RWPE2 (cell line): Measurements from ENCODE around the gene MYO10.

Experiments
- ATAC-seq: fragments of 200-7000 bp; cut with Tn5 transposase; 3 replicates; pipeline ENCODE4 v1.9.1; 2021; ENCODE audit warnings: low read depth
- DNase-seq: peaks from one replicate; pipeline ENCODE4 v3.0.0-alpha.2; 2020; ENCODE audit warnings: low spot score
- H3K27ac ChIP-seq: fragments of 450-650 bp; 2 replicates; pipeline ENCODE4 v1.5.1; 2017; ENCODE audit warnings: mild to moderate bottlenecking; ENCODE audit not compliant: poor library complexity, severe bottlenecking
- H3K27me3 ChIP-seq: fragments of 250-450 bp; sonication (Bioruptor Pico); 2 replicates; pipeline ENCODE4 v1.5.1; 2021; ENCODE audit warnings: mild to moderate bottlenecking, moderate library complexity; ENCODE audit not compliant: insufficient read depth, poor library complexity, severe bottlenecking
- H3K36me3 ChIP-seq: fragments of 250-450 bp; sonication (Bioruptor Pico); 2 replicates; pipeline ENCODE4 v1.5.1; 2020; ENCODE audit warnings: low read depth, mild to moderate bottlenecking, moderate library complexity
- H3K4me1 ChIP-seq: fragments of 250-450 bp; sonication (Bioruptor Pico); 2 replicates; pipeline ENCODE4 v1.5.1; 2021; ENCODE audit warnings: mild to moderate bottlenecking, moderate library complexity; ENCODE audit not compliant: insufficient read depth, poor library complexity, severe bottlenecking
- H3K4me3 ChIP-seq: fragments of 250-450 bp; sonication (Bioruptor Pico); 2 replicates; pipeline ENCODE4 v1.5.1; 2021; ENCODE audit warnings: mild to moderate bottlenecking, moderate library complexity; ENCODE audit not compliant: severe bottlenecking
- H3K9me3 ChIP-seq: fragments of 250-450 bp; sonication (Bioruptor Pico); 2 replicates; pipeline ENCODE4 v1.5.1; 2021; ENCODE audit warnings: mild to moderate bottlenecking, moderate library complexity; ENCODE audit not compliant: severe bottlenecking
- TF ChIP-seq, protein P1 (sequence below): fragments of 450-650 bp; IDR thresholded peaks from one replicate; pipeline ENCODE4 v1.5.1; 2017; ENCODE audit warnings: mild to moderate bottlenecking, moderate library complexity; ENCODE audit not compliant: poor library complexity, severe bottlenecking

MYO10 gene

GRCh38 chr5:16799796-16800195, 136.3 kb downstream of the MYO10 start:
- H3K36me3 ChIP-seq = no peaks in the 10 kb centered on the region
- H3K4me3 ChIP-seq = no peak overlapping the region
- ATAC-seq (no peak), DNase-seq (no peak)
- peaks cover 12% of the 10 kb centered on the region for H3K4me1 ChIP-seq
- no peaks in the 10 kb centered on the region for H3K9me3 ChIP-seq
- H3K27ac ChIP-seq = no peak overlapping the region
- TF ChIP-seq, protein P1, sequence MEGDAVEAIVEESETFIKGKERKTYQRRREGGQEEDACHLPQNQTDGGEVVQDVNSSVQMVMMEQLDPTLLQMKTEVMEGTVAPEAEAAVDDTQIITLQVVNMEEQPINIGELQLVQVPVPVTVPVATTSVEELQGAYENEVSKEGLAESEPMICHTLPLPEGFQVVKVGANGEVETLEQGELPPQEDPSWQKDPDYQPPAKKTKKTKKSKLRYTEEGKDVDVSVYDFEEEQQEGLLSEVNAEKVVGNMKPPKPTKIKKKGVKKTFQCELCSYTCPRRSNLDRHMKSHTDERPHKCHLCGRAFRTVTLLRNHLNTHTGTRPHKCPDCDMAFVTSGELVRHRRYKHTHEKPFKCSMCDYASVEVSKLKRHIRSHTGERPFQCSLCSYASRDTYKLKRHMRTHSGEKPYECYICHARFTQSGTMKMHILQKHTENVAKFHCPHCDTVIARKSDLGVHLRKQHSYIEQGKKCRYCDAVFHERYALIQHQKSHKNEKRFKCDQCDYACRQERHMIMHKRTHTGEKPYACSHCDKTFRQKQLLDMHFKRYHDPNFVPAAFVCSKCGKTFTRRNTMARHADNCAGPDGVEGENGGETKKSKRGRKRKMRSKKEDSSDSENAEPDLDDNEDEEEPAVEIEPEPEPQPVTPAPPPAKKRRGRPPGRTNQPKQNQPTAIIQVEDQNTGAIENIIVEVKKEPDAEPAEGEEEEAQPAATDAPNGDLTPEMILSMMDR = no peak
- H3K27me3 ChIP-seq = no peaks in the 10 kb centered on the region

DNA sequence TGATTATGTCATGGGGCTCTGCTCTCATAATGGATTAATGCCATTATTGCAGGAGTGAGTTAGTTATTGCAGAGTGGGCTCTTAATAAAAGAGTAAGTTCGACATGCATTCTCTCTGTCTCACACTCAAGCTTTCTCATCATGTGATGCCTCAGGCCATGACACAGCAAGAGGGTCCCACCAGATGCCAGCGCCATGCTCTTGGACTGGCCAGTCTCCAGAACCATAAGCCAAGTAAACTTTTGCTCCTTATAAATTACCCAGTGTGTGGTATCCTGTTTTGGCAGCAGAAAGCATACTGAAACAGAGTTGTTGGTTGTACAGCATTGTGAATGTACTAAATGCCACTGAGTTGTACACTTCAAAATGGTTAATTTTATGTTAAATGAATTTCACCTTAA, 138.1 kb downstream of the MYO10 start:
- Histone ChIP-seq H3K4me3 (no peak overlapping the region), H3K36me3 (peaks cover 12% of the 10 kb centered on the region), H3K9me3 (no peaks in the 10 kb centered on the region), H3K27ac (peak overlapping the region; percentile 63), H3K27me3 (no peaks in the 10 kb centered on the region), H3K4me1 (peaks cover 12% of the 10 kb centered on the region)
- no peak for ATAC-seq
- TF ChIP-seq, protein P1 = no peak
- DNase-seq = no peak

DNA sequence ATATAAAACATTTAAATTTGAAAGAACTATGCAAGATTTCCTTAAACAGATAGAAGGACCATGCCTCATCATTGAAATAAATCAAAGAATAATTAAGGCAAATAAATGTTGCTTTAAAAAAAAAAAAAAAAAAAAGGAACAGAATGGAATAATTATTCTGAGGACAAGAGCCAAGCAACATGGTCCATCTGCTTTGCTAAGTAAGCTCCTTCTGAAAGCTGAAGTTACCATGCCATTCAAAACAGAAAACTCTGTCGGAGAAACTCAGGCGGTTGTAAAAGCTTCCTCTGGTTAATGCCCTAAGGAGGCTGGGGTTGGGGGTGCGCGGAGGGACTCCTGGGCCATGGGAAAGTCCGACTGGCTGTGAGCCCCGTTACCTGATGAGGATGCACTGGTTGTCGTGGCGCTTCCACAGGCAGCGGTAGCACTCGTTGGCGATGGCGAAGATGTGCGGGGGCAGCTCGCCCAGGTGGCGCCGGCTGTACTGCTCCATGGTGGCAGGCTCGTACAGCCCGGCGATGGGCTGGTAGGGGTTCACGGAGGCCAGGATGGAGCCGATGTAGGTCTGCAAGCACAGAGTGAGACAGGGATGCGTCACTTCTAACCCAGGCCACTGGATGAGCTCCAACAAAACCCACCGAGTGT, 141.7 kb downstream of the MYO10 start:
- Histone ChIP-seq H3K27me3 (no peaks in the 10 kb centered on the region), H3K4me1 (peaks cover 12% of the 10 kb centered on the region), H3K27ac (no peak overlapping the region), H3K36me3 (peaks cover 23% of the 10 kb centered on the region), H3K9me3 (no peaks in the 10 kb centered on the region), H3K4me3 (no peak overlapping the region)
- no peak for ATAC-seq
- TF ChIP-seq, protein P1 = no peak
- no peak for DNase-seq

GRCh38 chr5:16792598-16793275, 143.4 kb downstream of the MYO10 start:
- TF ChIP-seq, protein P1 = no peak
- DNase-seq (no peak), ATAC-seq (no peak)
- H3K27me3 ChIP-seq = no peaks in the 10 kb centered on the region
- no peaks in the 10 kb centered on the region for H3K9me3 ChIP-seq
- no peak overlapping the region for H3K27ac ChIP-seq
- no peak overlapping the region for H3K4me3 ChIP-seq
- peaks cover 14% of the 10 kb centered on the region for H3K4me1 ChIP-seq
- peaks cover 29% of the 10 kb centered on the region for H3K36me3 ChIP-seq

DNA sequence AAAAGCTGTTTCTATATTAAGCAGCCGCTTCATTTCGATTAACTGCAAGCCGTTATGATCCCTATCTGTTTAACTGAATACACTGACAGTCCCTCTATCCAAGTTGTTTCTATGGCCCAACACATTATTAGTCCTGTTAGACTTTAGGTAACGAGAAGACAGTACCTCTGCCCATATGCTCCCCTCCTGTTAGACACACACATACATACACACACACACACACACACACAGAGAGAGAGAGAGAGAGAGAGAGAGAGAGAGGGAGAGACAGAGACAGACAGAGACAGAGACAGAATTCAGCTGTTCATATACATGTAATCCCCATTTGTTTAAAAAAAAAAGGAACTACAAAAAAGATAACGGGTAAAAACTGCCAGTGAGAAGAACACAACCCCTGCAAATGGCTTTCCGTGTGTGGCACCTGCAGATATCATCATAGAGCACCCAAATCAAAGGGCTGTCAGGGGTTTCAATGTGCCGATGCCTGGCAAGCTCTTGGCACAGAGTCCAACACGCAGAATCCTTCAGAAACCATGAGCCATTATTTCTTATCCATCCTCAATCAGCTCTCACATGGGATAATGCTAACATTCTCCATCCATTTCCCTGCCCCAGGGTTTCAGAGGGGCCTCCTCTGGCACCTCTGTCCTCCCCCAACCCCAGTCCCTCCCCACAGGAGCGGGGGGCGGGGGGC, 144.0 kb downstream of the MYO10 start:
- Histone ChIP-seq H3K4me1 (peaks cover 14% of the 10 kb centered on the region), H3K9me3 (no peaks in the 10 kb centered on the region), H3K36me3 (peaks cover 29% of the 10 kb centered on the region), H3K27me3 (no peaks in the 10 kb centered on the region), H3K4me3 (no peak overlapping the region), H3K27ac (no peak overlapping the region)
- TF ChIP-seq, protein P1 = no peak
- DNase-seq (no peak), ATAC-seq (no peak)
